ENCODE data around the gene PCGF1.
A peak's percentile ranks its signal among the peaks of the same experiment; 100 is the strongest.
"Not testable (repeated sequence)": the region's sequence is repeated elsewhere in the genome, so short reads cannot be mapped to it uniquely, and the experiment has no call there.

Gene PCGF1

DNA sequence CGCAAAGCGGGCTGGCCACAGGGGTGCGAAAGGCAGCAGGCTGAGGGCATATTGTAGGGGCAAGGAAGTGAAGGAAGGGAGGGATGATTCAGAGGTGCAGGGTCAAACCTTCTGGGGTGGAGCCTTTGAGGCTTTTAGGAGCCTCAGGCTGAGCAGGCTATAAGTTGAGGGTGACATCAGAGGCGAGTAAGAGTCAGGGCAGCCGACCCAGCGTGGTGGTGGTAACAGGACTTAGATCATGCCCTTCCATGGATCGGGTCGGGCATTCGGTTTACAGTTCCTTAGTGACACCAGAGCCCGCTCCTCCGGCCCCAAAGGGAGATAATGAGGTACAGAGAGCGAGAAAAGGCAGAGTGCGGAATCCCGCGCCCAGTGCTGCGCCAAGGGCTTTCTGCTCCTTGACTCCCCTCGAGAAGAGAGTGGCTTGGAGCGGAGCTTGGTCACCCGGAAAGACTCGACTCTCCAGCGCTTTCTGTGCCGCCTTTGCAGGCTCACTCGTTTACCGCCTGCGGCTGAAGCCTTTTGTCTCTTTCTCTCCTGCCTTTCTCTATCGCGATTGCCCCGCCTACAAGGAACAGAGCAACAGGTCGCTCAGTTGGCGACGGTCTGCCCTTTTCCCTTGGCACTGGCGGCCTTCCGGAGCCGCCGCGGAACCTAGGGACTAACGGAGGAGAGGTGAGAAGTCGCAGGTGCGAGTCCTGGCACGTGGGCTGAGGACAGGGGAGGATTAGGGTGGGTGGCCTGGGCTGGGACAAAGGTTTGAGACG lies 8.8 kb downstream of the PCGF1 start:
- peak in 1 of 5 donors; percentile 36 for DNase-seq

DNA sequence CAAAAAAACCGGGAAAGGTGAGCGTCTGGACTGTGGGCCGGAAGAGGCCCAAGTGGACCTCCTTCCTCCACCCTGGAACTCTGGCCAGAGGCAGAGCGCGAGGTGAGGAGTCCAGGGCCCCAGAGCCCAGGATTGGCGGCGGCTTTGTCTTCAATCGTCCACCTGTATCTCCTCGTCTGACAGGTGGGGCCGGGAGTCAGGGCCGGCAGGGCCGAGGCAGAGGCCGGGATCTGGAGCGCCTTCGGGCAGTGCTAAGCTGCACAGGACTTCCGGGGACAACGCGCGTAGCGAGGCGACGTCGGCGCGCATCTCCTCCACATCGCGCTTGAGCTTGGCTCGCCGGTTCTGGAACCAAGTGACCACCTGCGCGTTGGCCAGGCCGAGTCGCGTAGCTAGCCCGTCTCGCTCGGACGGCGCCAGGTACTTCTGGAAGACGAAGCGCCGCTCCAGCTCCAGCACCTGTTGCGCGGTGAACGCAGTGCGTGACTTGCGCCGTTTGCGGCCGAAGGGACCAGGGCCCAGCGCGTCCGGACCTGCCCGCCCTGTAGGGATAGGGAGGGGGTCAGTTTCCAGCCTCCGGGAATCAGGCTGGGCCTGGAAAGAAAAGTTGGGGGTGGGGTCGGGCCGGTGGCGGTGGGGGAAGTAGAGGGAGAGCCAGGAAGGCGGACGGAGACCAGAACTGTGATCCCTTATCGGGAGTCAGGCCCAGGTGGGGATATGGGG lies 9.6 kb downstream of the PCGF1 start:
- peak in 1 of 5 donors; percentile 56 for DNase-seq

GRCh38 chr2:74496997-74497776 lies 10.3 kb downstream of the PCGF1 start:
- DNase-seq: no peak

DNA sequence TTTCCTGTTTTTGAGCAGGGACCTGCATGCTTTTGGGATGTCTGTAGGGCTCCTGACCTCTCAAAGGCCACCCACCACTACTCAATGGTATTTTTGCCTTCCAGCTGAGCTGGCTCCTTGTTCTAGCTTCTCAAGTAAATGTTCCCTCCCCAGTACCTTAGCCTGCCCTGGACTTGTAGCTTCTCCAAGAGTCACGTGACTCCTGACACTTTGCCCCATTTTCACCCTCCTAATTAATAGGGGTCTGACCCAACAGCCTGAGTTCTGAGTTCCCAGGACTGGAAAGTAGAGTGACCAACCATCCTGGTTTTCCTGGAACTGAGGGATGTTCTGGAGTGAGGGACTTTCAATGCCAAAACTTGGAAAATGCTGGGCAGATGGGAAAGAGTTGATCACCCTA lies 12.1 kb downstream of the PCGF1 start:
- no peak for DNase-seq

DNA sequence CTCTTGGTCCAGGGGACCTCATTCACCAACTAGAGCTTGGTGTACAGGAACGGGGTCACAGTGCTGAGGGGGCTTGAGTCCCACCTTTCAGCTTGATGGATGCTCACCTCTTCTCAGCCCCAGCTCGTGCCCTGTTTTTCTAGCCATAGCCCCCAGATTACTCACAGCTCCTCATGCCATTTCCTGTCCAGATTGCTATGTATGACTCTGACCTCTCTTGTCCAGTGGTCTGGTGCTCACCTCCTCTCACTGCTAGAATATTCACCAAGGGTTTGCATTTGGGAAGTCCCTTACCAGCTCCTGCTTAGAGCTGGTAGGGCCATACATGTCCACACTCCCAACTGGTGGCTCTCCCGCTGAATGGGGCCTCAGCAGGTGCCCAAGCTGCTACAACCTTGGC lies 13.9 kb downstream of the PCGF1 start:
- no peak for DNase-seq

DNA sequence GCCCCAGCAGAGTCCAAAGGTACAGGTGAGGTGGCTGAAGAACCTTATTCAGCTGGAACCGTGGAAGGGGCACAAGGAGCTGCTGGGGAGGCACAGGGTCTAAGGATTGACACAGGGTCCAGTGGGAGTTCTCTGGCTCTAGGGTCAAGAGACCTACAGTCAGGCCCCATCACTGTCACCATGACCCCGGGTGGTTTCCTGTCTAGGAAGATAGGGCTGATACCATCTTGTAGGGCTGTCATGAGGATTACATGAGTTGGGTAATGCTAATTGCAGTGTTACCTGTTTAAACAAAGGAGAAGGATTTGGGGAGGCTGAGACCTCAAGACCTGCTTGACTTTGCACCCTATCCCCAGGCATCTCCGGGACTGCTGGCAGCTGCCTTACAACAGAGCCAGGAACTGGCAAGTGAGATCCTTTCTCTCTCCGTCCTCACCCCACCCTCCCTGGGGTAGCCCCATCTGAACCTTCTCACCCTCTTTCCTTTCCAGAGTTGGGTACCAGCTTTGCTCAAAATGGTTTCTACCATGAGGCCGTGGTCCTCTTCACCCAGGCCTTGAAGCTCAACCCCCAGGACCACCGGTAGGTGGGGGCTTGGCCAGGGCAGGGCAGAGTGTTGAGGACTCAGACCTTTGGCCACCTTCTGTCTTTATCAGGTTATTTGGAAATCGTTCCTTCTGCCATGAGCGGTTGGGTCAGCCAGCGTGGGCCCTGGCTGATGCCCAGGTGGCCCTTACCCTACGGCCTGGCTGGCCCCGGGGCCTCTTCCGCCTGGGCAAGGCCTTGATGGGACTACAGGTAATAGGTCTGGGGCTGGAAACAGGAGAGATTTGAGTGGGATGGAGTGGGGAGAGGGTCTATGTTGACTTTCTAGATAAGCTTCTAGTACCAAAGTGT lies 15.6 kb downstream of the PCGF1 start:
- DNase-seq: no peak

- no peak for DNase-seq
Observed at GRCh38 chr2:74489906-74490305, 17.6 kb downstream of the PCGF1 start.

DNA sequence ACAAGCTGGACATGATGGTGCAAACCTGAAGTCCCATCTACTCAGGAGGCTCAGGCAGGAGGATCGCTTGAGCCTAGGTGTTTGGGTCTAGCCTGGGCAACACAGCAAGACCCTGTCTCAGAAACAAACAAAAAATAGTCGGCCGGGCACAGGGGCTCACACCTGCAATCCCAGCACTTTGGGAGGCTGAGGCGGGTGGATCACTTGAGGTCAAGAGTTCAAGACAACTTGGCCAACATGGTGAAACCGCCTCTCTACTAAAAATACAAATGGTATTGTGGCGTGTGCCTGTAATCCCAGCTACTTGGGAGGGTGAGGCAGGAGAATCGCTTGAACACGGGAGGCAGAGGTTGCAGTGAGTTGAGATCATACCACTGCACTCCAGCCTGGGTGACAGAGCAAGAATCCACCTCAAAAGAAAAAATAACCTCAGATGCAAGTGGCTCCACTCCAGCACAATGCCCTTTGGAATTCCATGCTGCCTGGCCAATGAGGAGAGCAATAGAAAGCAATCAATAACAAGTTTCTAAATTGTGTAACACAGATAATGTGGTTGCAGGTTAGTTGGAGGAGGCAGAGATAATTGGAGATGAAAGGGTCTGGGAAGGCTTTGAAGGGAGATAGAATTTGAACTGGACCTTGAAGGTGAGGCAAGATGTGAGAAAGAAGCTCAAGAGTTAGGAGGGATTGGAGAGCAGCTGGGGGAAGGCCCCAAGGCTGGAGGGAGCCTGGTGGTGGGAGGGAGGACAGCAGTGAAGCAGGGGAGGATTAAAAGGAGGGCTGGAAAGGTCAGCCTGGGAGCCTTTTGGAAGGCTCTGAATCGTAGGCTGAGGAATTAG lies 18.6 kb downstream of the PCGF1 start:
- DNase-seq: no peak

GRCh38 chr2:74486141-74486540 lies 21.4 kb downstream of the PCGF1 start:
- DNase-seq: no peak

- DNase-seq: not testable (repeated sequence)
Observed at GRCh38 chr2:74483675-74484164, 23.8 kb downstream of the PCGF1 start.

DNA sequence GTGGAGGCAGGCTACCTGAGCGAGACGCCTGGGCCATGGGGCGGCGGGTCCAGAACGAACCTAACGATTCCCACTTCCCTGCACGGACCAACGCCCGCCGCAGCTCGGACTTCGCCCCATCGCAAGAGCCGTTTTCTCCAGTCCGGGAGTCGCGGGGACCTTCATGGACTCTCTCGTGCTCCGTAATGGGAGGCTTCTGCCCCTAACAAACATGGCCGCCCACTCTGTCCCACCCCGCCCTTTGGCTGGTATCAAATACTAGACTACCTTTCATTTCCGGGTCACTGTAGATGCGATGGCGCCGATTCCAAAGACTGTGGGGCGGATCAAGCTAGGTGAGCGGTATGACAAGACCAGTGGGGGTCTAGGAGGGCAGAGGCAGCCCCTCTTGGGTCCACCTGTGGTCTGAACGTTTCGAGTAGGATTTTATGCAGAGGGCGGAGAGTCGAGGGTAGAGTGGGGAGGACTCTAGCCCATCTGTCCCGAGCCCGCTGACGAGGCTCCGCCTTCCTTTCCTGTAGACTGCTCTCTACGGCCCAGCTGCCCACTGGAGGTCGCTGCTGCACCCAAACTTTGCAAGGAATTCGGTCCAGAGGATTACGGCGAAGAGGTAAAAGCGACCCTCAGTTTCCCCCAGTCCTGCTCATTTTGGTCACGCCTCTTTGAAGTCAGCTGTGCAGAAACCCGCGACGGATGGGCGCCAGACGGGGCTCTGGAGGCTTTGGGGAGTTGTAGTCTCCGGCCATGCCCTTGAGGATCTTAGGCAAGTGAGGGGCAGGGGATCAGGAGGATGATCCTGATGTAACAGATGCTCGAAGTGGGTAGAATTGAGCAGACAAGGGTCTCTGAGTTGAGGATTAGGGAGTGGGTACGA lies 24.5 kb downstream of the PCGF1 start, which contains the start of the genes CCDC142 and TTC31:
CCDC142 (minus strand) TSS at position 198 of the 874 bp plus-strand sequence; CDS start at position 37, 161 bp downstream.
TTC31 (plus strand) TSS at position 281 of the 874 bp plus-strand sequence; CDS start at position 296, 15 bp downstream.
- peak; percentile 84 to 95 (median 90) for DNase-seq

DNA sequence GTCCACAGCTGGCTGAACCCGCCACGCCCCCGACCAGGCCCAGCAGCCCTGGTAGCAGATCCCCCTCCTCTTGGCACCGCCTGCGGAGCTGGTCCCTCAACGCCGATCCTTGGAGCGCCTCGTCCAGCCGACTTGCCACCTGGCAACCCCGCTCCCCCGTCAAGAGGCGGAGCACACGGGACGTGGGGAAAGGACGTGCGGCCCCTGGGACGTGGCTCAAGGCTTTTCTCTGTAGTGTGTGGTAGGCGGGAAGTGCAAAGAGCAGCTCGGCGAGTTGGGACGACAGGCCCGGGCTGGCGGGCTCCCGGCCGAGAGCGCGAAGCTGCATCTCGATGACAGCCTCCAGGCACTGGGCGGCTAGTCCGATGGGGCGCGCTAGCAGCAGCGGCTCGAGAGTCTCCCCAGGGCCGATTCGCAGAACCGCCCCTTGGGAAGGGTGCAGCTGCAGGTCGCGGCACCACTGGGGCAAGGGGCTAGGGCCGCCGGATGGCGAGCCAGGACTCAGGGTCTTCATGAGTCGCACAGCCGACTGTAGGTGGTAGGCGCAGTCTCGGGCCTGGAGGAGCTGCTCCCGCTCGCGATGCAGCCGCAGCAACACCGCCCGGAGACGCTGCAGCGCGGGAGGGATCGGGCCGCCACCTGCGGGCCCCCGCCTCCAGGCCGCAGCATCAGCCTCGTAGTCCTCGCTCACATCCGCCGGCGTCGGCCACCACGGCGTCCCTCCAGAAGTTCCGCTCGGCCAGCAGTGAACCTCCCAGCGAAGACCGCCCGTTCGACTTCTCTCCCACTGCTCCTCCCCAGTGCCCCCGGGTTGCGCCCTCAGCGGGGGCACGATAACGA lies 25.3 kb downstream of the PCGF1 start:
- DNase-seq: peak; percentile 27 to 68 (median 39)

- DNase-seq: no peak
Observed at GRCh38 chr2:74481431-74481830, 26.1 kb downstream of the PCGF1 start.

DNA sequence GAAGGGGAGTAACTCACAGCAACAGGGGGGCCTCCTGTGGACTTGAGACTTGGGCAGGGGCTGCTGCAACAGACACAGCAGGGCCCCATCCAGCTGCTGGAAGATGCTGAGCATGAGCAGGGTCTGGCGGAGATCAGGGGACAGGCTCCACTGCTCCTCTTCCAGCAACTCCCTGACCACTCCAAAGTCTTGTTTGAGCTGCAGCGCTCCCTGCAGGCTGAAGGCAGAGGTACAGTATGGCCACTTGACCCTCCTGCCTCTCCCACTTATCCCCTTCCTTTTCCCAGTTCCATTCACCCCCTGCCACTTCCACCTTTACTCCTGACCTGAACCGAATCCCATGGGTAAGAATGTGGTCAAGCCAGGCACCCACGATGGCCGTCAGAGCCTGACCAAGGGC lies 32.6 kb downstream of the PCGF1 start:
- DNase-seq: no peak

GRCh38 chr2:74474481-74474880 lies 33.0 kb downstream of the PCGF1 start:
- DNase-seq: no peak

GRCh38 chr2:74472945-74473258 lies 34.6 kb downstream of the PCGF1 start:
- no peak for DNase-seq

- peak; percentile 92 to 97 (median 96) for DNase-seq
Observed at GRCh38 chr2:74472086-74472944, 35.2 kb downstream of the PCGF1 start, which contains the start of gene MRPL53. MRPL53 (minus strand) TSS chr2:74472680; CDS start chr2:74472660, 20 bp downstream.
